ENCODE results near the gene CAPN11.
"Not testable (repeated sequence)": the region's sequence is repeated elsewhere in the genome, so short reads cannot be mapped to it uniquely, and the experiment has no call there.

The CAPN11 gene

GRCh38 chr6:44183783-44184182 lies 25.2 kb downstream of the CAPN11 start:
- DNase-seq, result no peak

GRCh38 chr6:44185356-44185755 lies 26.7 kb downstream of the CAPN11 start:
- DNase-seq, result not testable (repeated sequence)

GRCh38 chr6:44185953-44186634 lies 27.5 kb downstream of the CAPN11 start:
- no peak for DNase-seq

DNA sequence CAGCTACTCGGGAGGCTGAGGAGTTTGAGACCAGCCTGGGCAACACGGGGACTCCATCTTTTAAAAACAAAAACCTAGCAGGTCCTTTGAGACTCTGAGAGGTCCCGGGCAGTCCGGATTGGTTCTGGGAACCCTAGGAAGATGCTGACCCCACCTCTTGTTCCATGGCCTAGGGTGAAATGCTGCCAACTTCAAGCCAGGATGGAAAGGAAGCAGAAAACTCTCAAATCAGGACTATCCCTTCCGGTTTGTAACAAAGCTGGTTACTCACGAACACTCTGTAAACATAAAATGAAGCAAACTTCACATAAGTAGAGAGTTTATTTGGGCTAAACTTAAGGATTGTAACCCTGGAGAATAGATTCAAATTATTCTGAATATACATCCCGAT lies 28.0 kb downstream of the CAPN11 start:
- DNase-seq, result no peak

GRCh38 chr6:44188819-44189218 lies 30.2 kb downstream of the CAPN11 start:
- no peak for DNase-seq

GRCh38 chr6:44189257-44189656 lies 30.6 kb downstream of the CAPN11 start:
- no peak for DNase-seq

GRCh38 chr6:44190715-44191114 lies 32.1 kb downstream of the CAPN11 start:
- DNase-seq, result no peak

DNA sequence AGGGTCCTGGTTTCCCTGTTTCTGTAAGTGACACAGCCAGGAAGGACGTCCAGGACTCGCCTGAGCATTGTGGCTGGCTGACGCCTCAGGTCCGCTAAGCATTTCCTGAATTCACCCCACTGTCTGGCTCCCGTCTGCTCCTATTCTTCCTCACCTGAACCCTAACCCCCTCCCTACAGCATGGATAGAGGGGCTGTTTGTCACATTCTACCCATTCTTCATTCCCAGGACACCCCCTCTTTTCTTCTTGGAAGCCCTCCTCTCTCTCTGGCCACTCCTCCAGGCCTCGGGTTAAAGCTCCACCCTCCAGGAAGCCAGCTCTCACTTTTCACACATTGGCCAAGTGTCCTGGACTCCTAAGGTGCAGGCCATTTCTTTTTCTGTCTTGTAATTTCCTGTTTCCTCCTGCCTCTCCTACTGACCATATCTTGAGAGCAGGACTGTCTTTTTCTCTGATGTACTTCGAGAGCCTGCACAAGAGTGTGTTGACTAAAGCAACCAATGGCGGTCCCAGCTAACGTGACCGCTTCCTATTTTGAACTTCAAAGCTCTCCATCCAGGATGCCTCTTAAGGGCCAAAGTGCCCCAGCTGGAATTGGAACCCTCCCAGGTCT lies 33.9 kb downstream of the CAPN11 start:
- no peak for DNase-seq

- no peak for DNase-seq
Observed at GRCh38 chr6:44193307-44193910, 34.8 kb downstream of the CAPN11 start.

DNA sequence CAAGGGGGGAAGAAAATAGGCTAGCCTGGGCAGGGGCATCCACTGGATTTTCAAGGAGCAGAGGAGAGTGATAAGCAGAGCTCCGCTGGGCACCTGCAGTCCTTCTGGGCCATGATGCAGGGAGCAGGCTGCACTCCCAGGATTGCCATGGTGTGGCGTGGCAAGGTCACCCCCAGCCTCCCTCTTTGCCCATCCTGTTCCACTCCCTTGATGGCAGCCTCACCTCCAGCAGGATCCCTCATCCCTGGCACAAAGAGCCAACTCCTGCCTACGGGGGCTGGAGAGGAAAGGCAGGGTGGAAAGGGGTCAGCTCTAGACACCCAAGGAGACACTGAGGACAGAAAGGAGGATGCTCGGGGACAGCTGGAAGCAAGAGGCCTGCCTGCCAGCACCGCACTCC lies 35.7 kb downstream of the CAPN11 start:
- DNase-seq, result no peak

GRCh38 chr6:44196351-44196750 lies 37.7 kb downstream of the CAPN11 start:
- DNase-seq, result not testable (repeated sequence)

GRCh38 chr6:44198684-44199083 lies 40.1 kb downstream of the CAPN11 start:
- no peak for DNase-seq

GRCh38 chr6:44199883-44200282 lies 41.3 kb downstream of the CAPN11 start:
- no peak for DNase-seq

GRCh38 chr6:44201200-44201599 lies 42.6 kb downstream of the CAPN11 start:
- DNase-seq, result no peak

- DNase-seq, result no peak
Observed at GRCh38 chr6:44201638-44202303, 43.2 kb downstream of the CAPN11 start.

- DNase-seq, result no peak
Observed at GRCh38 chr6:44202332-44202971, 43.8 kb downstream of the CAPN11 start.

DNA sequence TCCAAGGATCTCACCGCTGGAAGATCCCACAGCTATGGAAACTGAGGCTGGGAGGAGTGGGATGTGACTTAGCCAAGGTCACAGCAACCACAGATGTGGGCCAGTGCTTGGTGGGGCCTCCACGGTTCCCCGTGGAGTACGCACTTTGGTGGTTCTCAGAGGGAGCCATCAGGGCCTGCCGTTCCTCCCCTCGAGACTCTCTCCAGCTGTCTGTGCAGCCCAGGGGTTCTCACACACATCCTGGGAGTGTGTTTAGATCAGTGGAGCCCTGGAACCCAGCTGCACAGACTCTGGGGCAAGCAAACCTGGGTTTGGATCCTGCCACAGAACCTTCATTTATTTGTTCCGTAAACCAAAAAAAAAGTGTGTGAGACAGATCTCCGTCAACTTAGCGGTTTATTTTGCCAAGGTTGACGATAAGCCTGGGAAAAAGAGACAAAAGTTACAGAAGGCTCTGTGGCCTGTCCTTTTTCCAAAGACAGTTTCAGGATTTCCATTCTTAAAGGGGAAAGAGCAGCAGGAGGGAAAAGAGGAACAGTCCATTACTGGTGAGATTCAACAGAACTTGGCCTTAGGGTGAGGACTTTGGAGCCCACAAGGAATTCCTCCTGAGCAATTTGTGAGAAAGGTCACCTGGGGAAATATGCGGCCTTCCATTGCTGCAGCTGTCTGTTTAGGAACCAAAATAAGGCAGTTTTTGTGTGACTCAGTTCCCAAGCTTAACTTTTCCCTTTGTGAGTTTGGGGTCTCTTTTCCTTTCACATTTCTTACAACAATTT lies 44.5 kb downstream of the CAPN11 start:
- no peak for DNase-seq

DNA sequence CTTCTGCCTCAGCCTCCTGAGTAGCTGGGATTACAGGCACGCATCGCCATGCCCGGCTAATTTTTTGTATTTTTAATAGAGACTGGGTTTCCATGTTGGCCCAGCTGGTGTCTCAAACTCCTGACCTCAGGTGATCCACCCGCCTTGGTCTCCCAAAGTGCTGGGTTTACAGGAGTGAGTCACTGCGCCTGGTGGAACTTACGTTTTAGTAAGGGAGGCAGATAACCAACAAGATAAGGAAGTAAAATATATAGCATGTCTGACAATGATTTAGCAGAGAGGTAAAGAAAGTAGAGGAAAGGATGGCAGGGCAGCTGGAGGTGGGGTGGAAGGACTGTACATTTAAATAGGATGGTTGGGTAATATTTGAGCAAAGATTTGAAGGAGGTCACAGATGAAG lies 45.3 kb downstream of the CAPN11 start:
- no peak for DNase-seq

DNA sequence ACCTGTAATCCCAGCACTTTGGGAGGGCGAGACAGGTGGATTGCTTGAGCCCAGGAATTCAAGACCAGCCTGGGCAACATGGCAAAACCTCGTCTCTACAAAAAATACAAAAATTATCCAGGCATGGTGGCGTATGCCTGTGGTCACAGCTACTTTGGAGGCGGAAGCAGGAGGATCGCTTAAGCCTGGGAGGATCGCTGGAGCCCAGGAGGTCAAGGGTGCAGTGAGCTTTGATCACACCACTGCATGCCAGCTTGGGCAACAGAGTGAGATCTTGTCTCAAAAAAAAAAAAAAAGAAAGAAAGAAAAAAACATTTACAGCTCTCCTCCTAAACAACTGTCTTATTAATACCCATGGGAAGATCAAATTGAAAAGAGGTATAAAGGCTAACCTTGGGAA lies 49.3 kb downstream of the CAPN11 start:
- DNase-seq, result no peak

DNA sequence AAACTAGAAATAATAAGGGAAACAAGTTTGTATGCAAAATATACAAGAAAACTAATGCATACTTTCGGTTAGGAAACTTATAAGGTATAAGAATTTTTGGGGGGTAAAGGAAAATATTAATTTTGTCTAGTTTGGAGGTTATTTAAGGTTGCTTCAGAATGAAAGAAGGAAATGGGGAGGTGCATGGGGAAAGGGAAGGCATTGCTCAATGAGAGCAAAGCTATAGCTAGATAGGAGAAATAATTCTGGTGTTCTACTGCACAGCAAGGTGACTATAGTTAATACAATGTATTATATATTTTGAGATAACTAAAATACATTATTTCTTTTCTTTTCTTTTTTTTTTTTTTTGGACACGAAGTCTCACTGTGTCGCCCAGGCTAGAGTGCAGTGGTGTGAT lies 52.7 kb downstream of the CAPN11 start:
- no peak for DNase-seq

DNA sequence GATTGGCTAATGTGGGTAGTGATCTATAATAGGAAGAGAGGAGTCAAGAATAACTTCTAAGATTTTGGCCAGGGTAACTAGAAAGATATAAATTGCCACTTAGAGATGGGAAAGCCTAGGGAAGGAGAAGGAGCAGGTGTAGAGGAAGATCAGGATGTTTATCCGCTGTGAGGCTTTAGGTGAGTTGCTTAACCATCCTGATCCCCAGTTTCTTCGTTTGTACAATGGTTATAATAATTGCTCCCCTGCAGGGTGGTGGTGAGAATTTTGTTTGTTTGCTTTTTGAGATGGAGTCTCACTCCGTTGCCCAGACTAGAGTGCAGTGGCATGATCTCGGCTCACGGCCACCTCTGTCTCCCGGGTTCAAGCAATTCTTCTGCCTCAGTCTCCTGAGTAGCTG lies 55.7 kb downstream of the CAPN11 start:
- no peak for DNase-seq

GRCh38 chr6:44216677-44217331 lies 58.2 kb downstream of the CAPN11 start, which contains the start of gene MYMX:
Gene MYMX (plus strand): TSS chr6:44216926. CDS start chr6:44217472, 546 bp downstream.
- no peak for DNase-seq

Measured in NCI-H1930 (cell line).